ENCODE results near the gene EXOC6. TPM values are rescaled to one million over a fixed set of nuclear protein-coding genes. Genes with fewer than 3 reads are reported as not detected.

Gene EXOC6
- total RNA-seq, 4 donors from 2014 or later: 10.5 to 82.1 (median 31.7) TPM

DNA sequence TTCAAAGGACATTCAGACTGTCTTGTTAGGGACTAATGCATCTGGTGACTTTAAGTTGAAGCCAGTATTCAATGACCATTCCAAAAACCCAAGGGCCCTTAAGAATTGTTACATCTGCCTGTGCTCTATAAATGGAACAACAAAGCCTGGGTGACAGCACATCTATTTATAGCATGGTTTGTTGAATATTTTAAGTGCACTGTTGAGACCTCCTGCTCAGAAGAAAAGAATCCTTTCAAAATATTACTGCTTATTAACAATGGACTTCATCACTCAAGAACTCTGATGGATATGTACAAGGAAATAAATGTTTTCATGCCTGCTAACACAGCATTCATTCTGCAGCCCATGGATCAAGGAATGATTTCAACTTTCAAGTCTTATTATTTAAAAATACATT lies 179.2 kb downstream of the EXOC6 start:
- Histone ChIP-seq H3K36me3 (no peaks in the 10 kb centered on the region), H3K9me3 (no peaks in the 10 kb centered on the region), H3K27ac (no peak overlapping the region), H3K4me3 (no peak overlapping the region), H3K27me3 (no peaks in the 10 kb centered on the region), H3K4me1 (peaks cover 0 to 7% (median 0%) of the 10 kb centered on the region in 4 donors)
- DNase-seq: no peak
- TF ChIP-seq, protein P1, sequence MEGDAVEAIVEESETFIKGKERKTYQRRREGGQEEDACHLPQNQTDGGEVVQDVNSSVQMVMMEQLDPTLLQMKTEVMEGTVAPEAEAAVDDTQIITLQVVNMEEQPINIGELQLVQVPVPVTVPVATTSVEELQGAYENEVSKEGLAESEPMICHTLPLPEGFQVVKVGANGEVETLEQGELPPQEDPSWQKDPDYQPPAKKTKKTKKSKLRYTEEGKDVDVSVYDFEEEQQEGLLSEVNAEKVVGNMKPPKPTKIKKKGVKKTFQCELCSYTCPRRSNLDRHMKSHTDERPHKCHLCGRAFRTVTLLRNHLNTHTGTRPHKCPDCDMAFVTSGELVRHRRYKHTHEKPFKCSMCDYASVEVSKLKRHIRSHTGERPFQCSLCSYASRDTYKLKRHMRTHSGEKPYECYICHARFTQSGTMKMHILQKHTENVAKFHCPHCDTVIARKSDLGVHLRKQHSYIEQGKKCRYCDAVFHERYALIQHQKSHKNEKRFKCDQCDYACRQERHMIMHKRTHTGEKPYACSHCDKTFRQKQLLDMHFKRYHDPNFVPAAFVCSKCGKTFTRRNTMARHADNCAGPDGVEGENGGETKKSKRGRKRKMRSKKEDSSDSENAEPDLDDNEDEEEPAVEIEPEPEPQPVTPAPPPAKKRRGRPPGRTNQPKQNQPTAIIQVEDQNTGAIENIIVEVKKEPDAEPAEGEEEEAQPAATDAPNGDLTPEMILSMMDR (IDR thresholded peaks at IDR 0.05): no peak
- TF ChIP-seq POLR2A (IDR thresholded peaks at IDR 0.05): no peak

DNA sequence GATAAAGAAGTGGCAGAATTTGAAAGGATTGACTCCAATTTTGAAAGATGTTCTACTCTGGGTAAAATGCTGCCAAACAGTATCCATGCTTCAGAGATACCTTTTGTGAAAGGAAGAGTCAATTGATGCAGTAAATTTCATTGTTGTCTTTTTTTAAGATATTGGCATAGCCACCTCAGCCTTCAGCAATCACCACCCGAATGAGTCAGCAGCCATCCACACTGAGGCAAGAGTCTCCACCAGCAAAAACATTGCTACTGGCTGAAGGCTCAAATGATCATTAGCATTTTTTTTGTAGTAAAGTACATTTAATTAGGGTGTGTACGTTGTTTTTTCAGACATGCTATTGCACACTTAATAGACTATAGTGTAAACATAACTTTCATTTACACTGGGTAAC lies 180.6 kb downstream of the EXOC6 start:
- no peak overlapping the region for H3K4me3 ChIP-seq
- TF ChIP-seq POLR2A (IDR thresholded peaks at IDR 0.05): no peak
- TF ChIP-seq, protein P1 (IDR thresholded peaks at IDR 0.05): no peak
- no peak for DNase-seq
- H3K27me3 ChIP-seq: no peaks in the 10 kb centered on the region
- H3K36me3 ChIP-seq: no peaks in the 10 kb centered on the region
- no peaks in the 10 kb centered on the region for H3K9me3 ChIP-seq
- no peak overlapping the region for H3K27ac ChIP-seq
- peaks cover 0 to 21% (median 0%) of the 10 kb centered on the region in 4 donors for H3K4me1 ChIP-seq

DNA sequence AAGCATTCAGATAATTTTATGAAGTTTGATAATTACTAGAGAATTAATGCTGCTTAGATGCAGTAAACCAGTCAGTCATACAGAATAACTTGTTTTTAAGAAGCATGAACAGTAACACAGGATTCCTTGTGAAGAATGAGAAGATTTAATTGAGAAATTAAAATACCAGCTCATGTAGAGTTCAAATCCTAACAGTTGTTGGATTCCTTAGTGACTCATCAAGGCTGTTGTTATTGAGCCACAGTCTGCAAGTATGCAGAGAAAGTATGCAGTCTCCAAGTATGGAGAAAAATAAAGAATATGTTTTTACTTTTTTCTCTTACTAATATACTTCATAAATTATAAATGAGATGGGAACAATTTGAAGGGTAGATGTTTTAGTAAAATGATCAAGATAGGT lies 182.1 kb downstream of the EXOC6 start:
- H3K4me3 ChIP-seq: no peak overlapping the region
- no peak overlapping the region for H3K27ac ChIP-seq
- H3K4me1 ChIP-seq: peaks cover 0 to 30% (median 0%) of the 10 kb centered on the region in 4 donors
- no peaks in the 10 kb centered on the region for H3K36me3 ChIP-seq
- no peaks in the 10 kb centered on the region for H3K27me3 ChIP-seq
- DNase-seq: no peak
- no peaks in the 10 kb centered on the region for H3K9me3 ChIP-seq
- TF ChIP-seq, protein P1 (IDR thresholded peaks at IDR 0.05): no peak
- TF ChIP-seq POLR2A (IDR thresholded peaks at IDR 0.05): no peak

DNA sequence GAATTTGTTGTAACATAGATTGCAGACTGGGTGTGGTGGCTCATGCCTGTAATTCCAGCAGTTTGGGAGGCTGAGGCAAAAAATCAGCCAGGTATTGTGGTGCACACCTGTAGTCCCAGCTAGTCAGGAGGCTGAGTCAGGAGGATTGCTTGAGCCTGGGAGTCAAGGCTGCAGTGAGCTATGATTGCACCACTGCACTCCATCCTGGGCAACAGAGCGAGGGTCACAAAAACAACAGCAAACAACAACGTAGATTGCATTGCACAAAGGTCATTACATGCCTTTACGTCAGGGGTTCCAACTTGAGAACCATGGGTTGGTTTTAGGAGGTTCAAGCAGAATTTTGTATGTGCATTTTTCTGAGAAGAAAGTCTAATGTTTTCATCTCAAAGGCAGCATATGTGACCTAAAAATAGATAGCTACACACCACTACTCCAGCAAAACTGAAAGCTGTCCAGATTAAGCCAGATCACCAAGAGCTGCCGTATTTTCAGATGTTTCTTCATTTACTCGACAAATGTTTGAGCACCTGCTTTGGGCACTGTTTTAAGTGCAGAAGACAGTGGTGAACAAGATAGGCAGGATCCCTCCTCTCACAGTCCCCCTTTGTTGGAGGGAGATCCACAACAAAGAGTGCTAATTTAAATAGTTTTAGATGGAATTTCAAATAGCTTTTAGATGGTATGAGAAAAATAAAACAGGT lies 183.9 kb downstream of the EXOC6 start:
- no peak overlapping the region for H3K4me3 ChIP-seq
- H3K4me1 ChIP-seq: peaks cover 0 to 30% (median 0%) of the 10 kb centered on the region in 4 donors
- no peaks in the 10 kb centered on the region for H3K9me3 ChIP-seq
- H3K27ac ChIP-seq: peak overlapping the region in 1 of 4 donors; percentile 28
- H3K36me3 ChIP-seq: no peaks in the 10 kb centered on the region
- H3K27me3 ChIP-seq: no peaks in the 10 kb centered on the region
- no peak for TF ChIP-seq POLR2A (IDR thresholded peaks at IDR 0.05)
- TF ChIP-seq, protein P1 (IDR thresholded peaks at IDR 0.05): no peak
- DNase-seq: no peak

DNA sequence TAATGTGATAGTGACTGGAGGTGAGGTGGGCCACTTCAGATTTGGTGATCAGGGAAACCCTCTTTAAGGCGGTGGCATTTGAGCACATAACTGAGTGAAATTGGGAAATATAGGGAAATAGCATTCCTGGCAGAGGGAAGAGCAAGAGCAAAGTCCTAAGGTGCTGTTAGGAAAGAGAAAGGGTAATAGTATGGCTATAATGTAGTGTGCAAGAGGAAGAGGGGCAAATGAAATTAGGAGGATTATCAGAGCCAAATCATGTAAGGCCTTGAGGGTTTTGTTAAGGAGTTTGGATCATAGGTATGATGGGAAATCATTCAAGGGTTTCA lies 184.5 kb downstream of the EXOC6 start:
- H3K4me1 ChIP-seq: peaks cover 0 to 30% (median 0%) of the 10 kb centered on the region in 4 donors
- no peak overlapping the region for H3K4me3 ChIP-seq
- H3K9me3 ChIP-seq: no peaks in the 10 kb centered on the region
- H3K27me3 ChIP-seq: no peaks in the 10 kb centered on the region
- H3K27ac ChIP-seq: peak overlapping the region in 1 of 4 donors; percentile 28
- no peaks in the 10 kb centered on the region for H3K36me3 ChIP-seq
- no peak for TF ChIP-seq POLR2A (IDR thresholded peaks at IDR 0.05)
- TF ChIP-seq, protein P1 (IDR thresholded peaks at IDR 0.05): no peak
- DNase-seq: no peak
